ENCODE measurements around the gene ITGB7.

ITGB7 gene

GRCh38 chr12:53225635-53226424, 18.8 kb upstream of the ITGB7 start:
- in situ Hi-C loops (cut with HindIII; ENCODE audit: low sequenced_read_pairs), result no loop called here
- TF ChIP-seq CTCF (IDR thresholded peaks at IDR 0.05; ENCODE audit: low read depth, low read length, missing control alignments), result no peak
- DNase-seq (ENCODE audit: low read depth), result no peak
- no peak overlapping the region for H3K4me3 ChIP-seq (ENCODE audit: low read depth, low read length)

- DNase-seq (ENCODE audit: low read depth), result no peak
- H3K4me3 ChIP-seq (ENCODE audit: low read depth, low read length), result no peak overlapping the region
- in situ Hi-C loops (cut with HindIII; ENCODE audit: low sequenced_read_pairs), result no loop called here
- TF ChIP-seq CTCF (IDR thresholded peaks at IDR 0.05; ENCODE audit: low read depth, low read length, missing control alignments), result no peak
Observed at GRCh38 chr12:53224897-53225634, 18.0 kb upstream of the ITGB7 start.

- no peak for DNase-seq (ENCODE audit: low read depth)
- in situ Hi-C loops (cut with HindIII; ENCODE audit: low sequenced_read_pairs), result no loop called here
- TF ChIP-seq CTCF (IDR thresholded peaks at IDR 0.05; ENCODE audit: low read depth, low read length, missing control alignments), result no peak
- H3K4me3 ChIP-seq (ENCODE audit: low read depth, low read length), result no peak overlapping the region
Observed at GRCh38 chr12:53224061-53224896, 17.2 kb upstream of the ITGB7 start.

GRCh38 chr12:53223389-53224060, 16.5 kb upstream of the ITGB7 start:
- no peak overlapping the region for H3K4me3 ChIP-seq (ENCODE audit: low read depth, low read length)
- DNase-seq (ENCODE audit: low read depth), result no peak
- no peak for TF ChIP-seq CTCF (IDR thresholded peaks at IDR 0.05; ENCODE audit: low read depth, low read length, missing control alignments)
- in situ Hi-C loops (cut with HindIII; ENCODE audit: low sequenced_read_pairs), result no loop called here

GRCh38 chr12:53222806-53223261, 15.8 kb upstream of the ITGB7 start:
- in situ Hi-C loops (cut with HindIII; ENCODE audit: low sequenced_read_pairs), result no loop called here
- no peak for TF ChIP-seq CTCF (IDR thresholded peaks at IDR 0.05; ENCODE audit: low read depth, low read length, missing control alignments)

More at GRCh38 chr12:53222806-53223261, 15.8 kb upstream of the ITGB7 start:
- no peak overlapping the region for H3K4me3 ChIP-seq (ENCODE audit: low read depth, low read length)
- no peak for DNase-seq (ENCODE audit: low read depth)

All from astrocyte of the cerebellum (primary cell).